NB4 (cell line): Measurements from ENCODE around the gene CLIP3.

ENCODE experiments used
- CTCF ChIP-seq: IDR thresholded peaks from one replicate; pipeline ENCODE4 v1.5.1; 2012; ENCODE audit warnings: low read depth, low read length
- MAX ChIP-seq: IDR thresholded peaks from 2 replicates; pipeline ENCODE4 v1.6.1; 2011; ENCODE audit warnings: low read depth, low read length
- MYC ChIP-seq: IDR thresholded peaks from 2 replicates; pipeline ENCODE4 v1.6.1; 2011; ENCODE audit warnings: low read depth, low read length
- POLR2A ChIP-seq: IDR thresholded peaks from 2 replicates; pipeline ENCODE4 v1.6.1; 2011; ENCODE audit warnings: mild to moderate bottlenecking; ENCODE audit not compliant: insufficient read length; ENCODE audit errors: extremely low read depth

- TF ChIP-seq CTCF: no peak
- TF ChIP-seq MAX: no peak
- TF ChIP-seq POLR2A: no peak
- TF ChIP-seq MYC: no peak
These were observed 46.8 kb upstream of the CLIP3 start for GRCh38 chr19:36079389-36079945.
